HL-60 (cell line): ENCODE results near the gene DNAH1.
"Not testable (repeated sequence)": the region's sequence is repeated elsewhere in the genome, so short reads cannot be mapped to it uniquely, and the experiment has no call there.

Source experiments
- DNase-seq, 2 experiments: peaks; one replicate each; pipeline ENCODE4 v3.0.0-alpha.2; 2010 to 2020; ENCODE audit warnings: low read depth in 1 of 2, low spot score in 1 of 2
- H3K27ac ChIP-seq: fragments of 250-450 bp; sonication (Bioruptor Pico); replicated peaks from 2 replicates; pipeline ENCODE4 v1.5.1; 2020; ENCODE audit warnings: mild to moderate bottlenecking, moderate library complexity
- H3K27me3 ChIP-seq: fragments of 250-450 bp; sonication (Bioruptor Pico); 2 replicates; pipeline ENCODE4 v1.5.1; 2021; ENCODE audit warnings: mild to moderate bottlenecking, moderate library complexity; ENCODE audit not compliant: insufficient read depth, poor library complexity, severe bottlenecking
- H3K4me3 ChIP-seq: replicated peaks from 2 replicates; pipeline ENCODE4 v1.5.1; 2011; ENCODE audit warnings: mild to moderate bottlenecking, control low read depth, low read length; ENCODE audit not compliant: insufficient read depth
- CTCF ChIP-seq: IDR thresholded peaks from one replicate; pipeline ENCODE4 v1.5.1; 2011; ENCODE audit warnings: low read length, control low read depth, inconsistent platforms; ENCODE audit not compliant: insufficient read depth
- GABPA ChIP-seq: IDR thresholded peaks from 2 replicates; pipeline ENCODE4 v1.6.1; 2012; ENCODE audit warnings: low read depth
- POLR2AphosphoS5 ChIP-seq: IDR thresholded peaks from 2 replicates; pipeline ENCODE4 v1.6.1; 2012; ENCODE audit warnings: low read depth
- REST ChIP-seq: IDR thresholded peaks from 2 replicates; pipeline ENCODE4 v1.6.1; 2012; ENCODE audit warnings: low read depth; ENCODE audit not compliant: insufficient replicate concordance
- SPI1 ChIP-seq: IDR thresholded peaks from 2 replicates; pipeline ENCODE4 v1.6.1; 2012; ENCODE audit warnings: low read depth, mild to moderate bottlenecking, borderline replicate concordance

Gene DNAH1

DNA sequence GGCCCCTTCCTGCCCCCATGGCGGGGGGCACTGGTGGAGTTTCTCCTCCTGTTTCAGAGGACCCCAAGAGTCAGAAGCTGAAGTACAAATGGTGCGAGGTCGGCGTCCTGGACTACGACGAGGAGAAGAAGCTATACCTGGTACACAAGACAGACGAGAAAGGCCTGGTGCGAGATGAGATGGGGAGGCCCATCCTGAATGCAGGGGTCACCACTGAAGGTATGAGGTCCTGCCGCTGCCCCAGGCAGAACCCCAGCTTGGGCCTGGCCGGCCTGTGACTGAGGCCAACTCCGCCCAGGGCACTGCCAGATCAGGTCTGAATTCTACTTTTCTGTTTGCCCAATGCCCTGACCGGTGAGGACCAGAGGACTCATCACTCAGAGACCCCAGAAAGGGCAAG, 15.0 kb downstream of the DNAH1 start:
- H3K4me3 ChIP-seq: no peak overlapping the region
- no peak overlapping the region for H3K27ac ChIP-seq
- no peak for TF ChIP-seq REST
- TF ChIP-seq CTCF: no peak
- no peak for TF ChIP-seq GABPA
- no peak for TF ChIP-seq POLR2AphosphoS5
- no peak for TF ChIP-seq SPI1
- H3K27me3 ChIP-seq: no peaks in the 10 kb centered on the region
- DNase-seq: no peak

DNA sequence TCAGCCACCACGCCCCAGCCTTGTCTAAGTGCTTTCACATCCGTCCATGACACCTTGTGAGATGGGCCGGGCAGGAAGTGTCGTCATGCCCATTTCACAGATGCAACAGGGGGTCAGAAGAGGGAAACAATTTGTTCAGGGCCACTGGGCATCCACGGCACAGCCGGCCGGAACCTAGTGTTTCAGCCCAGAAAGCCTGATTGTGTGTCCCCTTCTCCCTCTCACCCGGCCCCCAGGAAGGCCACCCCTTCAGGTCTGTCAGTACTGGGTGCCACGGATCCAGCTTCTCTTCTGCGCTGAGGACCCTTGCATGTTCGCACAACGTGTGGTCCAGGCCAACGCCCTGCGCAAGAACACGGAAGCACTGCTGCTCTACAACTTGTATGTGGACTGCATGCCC, 15.8 kb downstream of the DNAH1 start:
- Histone ChIP-seq H3K27me3 (no peaks in the 10 kb centered on the region), H3K4me3 (no peak overlapping the region), H3K27ac (no peak overlapping the region)
- no peak for DNase-seq
- TF ChIP-seq SPI1 (no peak), CTCF (no peak), REST (no peak), POLR2AphosphoS5 (no peak), GABPA (no peak)

- DNase-seq: no peak
- Histone ChIP-seq H3K27me3 (no peaks in the 10 kb centered on the region), H3K4me3 (no peak overlapping the region), H3K27ac (no peak overlapping the region)
- TF ChIP-seq POLR2AphosphoS5 (no peak), REST (no peak), GABPA (no peak), SPI1 (no peak)
These were observed 17.9 kb downstream of the DNAH1 start for GRCh38 chr3:52333869-52334557.

GRCh38 chr3:52338131-52338530, 22.0 kb downstream of the DNAH1 start:
- not testable (repeated sequence) for DNase-seq

More at GRCh38 chr3:52338131-52338530, 22.0 kb downstream of the DNAH1 start:
- not testable (repeated sequence) for H3K27me3 ChIP-seq, H3K4me3 ChIP-seq, H3K27ac ChIP-seq
